G401.6 (cell line): ENCODE measurements around the gene USP50.
"Not testable (repeated sequence)": the region's sequence is repeated elsewhere in the genome, so short reads cannot be mapped to it uniquely, and the experiment has no call there.

Source experiments
- FAIRE-seq: peaks from 2 replicates; lab custom pipeline; 2012; peaks lifted over from hg19 to GRCh38; lab: Jason Lieb, UNC

USP50 gene

GRCh38 chr15:50503144-50503543, 43.3 kb downstream of the USP50 start:
- FAIRE-seq, result no peak

- FAIRE-seq, result no peak
Measured at GRCh38 chr15:50501815-50502214, 44.7 kb downstream of the USP50 start.

- FAIRE-seq, result no peak
Measured at GRCh38 chr15:50500352-50500751, 46.1 kb downstream of the USP50 start.

GRCh38 chr15:50496692-50497091, 49.8 kb downstream of the USP50 start:
- no peak for FAIRE-seq

GRCh38 chr15:50494547-50494946, 51.9 kb downstream of the USP50 start:
- FAIRE-seq, result not testable (repeated sequence)

GRCh38 chr15:50493625-50494024, 52.8 kb downstream of the USP50 start:
- no peak for FAIRE-seq

GRCh38 chr15:50487287-50487686, 59.2 kb downstream of the USP50 start:
- FAIRE-seq, result no peak

- FAIRE-seq, result no peak
Measured at GRCh38 chr15:50485389-50485788, 61.1 kb downstream of the USP50 start.

GRCh38 chr15:50484781-50485180, 61.7 kb downstream of the USP50 start:
- FAIRE-seq, result no peak

GRCh38 chr15:50476143-50476542, 70.3 kb downstream of the USP50 start:
- FAIRE-seq, result no peak

GRCh38 chr15:50471072-50471471, 75.4 kb downstream of the USP50 start:
- FAIRE-seq, result no peak

GRCh38 chr15:50463423-50464358, 82.8 kb downstream of the USP50 start:
- no peak for FAIRE-seq

GRCh38 chr15:50458348-50459112, 87.9 kb downstream of the USP50 start:
- FAIRE-seq, result no peak

GRCh38 chr15:50452927-50453326, 93.5 kb downstream of the USP50 start:
- FAIRE-seq, result no peak
